Dedifferentiated amniotic fluid mesenchymal stem cell (primary cell): ENCODE measurements around the gene CLTCL1.
"Not testable (repeated sequence)": the region's sequence is repeated elsewhere in the genome, so short reads cannot be mapped to it uniquely, and the experiment has no call there.

ENCODE experiments used
- DNase-seq: peaks from one replicate; pipeline ENCODE4 v3.0.0-alpha.2; 2016; ENCODE audit errors: extremely low spot score

Gene CLTCL1

DNA sequence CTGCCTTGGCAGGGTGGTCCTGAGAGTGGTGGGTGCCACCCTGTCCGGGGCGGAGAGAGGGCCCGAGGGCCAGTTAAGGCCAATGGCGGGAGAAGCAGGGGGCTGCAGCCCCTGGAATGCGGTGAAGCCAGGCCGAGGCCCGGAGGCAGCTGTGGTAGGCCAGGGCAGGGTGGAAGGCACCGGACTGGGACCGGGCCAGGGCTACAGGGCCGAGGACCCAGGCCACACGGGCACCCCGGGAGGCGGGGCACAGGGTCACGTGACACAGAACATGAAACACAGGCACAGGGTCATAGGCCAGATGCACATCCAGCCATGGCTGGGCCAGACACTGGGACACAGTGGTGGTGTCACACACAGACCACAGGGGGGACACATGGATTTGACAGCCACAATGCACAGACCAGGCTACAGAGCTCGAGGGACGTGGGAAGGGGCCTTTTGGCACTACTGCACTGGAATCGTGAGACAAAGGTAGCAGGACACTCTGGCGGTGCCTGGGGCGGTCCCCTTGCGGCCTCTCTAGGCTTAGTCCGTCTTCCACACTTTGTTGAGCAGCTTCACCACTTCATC lies 115.8 kb downstream of the CLTCL1 start:
- no peak for DNase-seq

DNA sequence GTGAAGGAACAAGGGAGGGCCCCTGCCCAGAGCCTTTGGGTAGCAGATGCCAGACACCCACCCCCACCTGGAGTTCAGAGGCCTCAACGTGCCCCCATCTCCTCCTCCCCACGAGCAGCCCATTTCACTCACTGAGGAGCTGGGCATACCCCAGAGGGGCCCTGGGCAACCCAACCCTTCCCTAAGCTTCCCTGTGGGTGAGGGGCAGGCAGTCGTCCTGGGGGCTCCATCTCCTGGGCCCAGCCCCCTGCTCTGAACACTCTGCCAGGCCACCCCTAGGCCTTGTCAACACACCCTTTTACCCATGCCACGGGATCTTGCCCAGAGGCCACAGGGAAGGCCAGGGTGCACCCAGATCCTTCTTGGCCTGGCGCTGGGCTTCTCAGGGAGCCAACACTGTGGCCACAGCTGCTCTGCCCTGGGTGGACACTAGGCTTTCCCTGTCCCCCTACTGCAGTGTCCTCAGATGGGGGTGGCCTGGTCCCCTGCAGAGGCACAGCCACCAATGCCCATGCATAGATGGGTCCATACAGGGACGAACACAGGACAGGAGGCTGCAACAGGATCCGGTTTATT lies 116.4 kb downstream of the CLTCL1 start:
- no peak for DNase-seq

DNA sequence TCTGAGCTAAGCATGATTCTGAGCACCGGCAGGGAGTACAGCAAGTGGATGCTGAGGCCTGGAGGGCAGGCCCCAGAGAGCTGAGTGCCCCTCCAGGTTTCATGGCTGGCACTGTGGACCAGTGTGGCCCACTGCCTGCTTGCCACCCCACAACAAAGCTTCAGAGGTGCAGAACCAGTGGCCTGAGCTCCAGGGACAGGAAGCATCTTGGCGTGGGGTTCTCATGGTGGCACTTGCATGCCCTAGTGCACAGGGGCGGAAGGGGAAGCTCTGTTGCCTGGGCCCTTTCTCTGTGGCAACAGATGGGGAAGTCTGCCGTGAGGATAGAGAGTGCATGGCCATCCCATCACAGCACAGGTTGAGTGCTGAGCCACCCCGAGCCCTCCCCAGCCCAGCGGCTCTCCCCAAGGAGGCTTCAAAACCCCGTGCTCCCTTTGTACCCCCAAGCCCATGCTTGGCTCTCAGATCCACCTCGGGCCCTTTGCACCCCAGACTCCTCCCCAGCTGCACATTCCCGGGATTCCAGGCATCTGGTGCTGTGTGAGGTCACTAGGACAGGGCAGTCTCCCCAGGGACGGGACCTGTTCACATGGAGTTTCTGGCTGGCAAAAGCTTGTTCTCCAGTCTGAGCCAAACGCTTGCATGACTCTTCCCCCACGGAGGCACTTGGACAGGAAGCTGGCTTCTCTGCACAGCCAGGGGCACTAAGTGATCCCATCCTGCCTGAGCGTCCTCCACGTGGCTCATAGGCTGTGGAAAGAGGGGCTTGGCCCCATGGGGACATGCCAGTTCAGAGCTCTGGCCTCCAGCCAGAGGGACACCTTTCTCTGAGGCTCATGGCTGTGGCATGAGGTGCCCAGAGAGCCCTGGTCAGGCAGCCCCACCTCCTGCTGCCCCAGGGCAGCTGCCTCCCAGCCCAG lies 117.2 kb downstream of the CLTCL1 start:
- DNase-seq, result no peak

DNA sequence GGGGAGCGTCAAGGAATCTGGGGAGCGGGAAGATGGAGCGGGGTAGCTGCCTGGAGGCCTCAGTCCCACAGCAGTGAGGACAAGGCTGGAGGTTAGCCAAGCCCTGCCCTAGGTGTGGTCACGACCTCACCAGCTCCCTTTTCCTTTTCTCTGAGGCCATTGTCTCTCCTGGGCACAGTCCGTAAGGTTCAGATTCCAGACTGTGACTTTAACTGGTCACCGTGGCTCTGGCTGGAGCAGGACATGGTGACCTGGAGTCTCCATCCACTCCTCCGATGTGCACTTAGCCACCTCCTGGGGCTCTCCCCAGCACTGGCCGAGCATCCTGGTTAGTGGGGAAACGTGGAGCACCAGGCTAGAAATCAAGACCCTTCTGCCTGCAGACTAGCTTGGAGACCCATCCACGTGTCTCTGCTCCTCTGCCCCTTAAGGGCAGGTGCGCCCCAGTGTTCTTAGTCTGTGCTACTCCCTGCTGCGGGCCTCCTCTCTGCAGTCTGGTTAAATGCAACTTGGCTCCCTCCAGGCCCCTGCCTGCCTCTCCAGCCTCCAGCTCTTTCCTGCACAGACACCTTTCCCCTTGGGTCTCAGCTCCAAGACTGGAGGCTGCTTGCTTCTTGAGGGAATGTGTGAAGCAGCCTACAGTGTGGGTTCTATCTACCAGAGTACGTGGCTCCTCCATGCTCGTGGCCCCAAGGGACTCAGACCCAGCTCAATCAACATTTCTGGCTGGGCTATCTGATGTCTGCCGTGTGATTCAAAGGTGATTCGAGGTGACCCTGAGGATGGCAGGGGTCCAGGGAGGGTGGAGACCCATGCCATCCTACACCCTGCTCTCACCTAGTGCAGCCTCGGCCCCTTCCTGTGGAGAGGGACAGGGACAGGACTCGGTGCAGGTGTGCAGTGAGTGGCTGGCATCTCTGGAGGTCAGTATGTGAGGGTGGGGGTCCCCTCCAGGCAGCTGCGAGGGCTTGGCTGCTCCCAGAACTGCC lies 118.2 kb downstream of the CLTCL1 start:
- no peak for DNase-seq

DNA sequence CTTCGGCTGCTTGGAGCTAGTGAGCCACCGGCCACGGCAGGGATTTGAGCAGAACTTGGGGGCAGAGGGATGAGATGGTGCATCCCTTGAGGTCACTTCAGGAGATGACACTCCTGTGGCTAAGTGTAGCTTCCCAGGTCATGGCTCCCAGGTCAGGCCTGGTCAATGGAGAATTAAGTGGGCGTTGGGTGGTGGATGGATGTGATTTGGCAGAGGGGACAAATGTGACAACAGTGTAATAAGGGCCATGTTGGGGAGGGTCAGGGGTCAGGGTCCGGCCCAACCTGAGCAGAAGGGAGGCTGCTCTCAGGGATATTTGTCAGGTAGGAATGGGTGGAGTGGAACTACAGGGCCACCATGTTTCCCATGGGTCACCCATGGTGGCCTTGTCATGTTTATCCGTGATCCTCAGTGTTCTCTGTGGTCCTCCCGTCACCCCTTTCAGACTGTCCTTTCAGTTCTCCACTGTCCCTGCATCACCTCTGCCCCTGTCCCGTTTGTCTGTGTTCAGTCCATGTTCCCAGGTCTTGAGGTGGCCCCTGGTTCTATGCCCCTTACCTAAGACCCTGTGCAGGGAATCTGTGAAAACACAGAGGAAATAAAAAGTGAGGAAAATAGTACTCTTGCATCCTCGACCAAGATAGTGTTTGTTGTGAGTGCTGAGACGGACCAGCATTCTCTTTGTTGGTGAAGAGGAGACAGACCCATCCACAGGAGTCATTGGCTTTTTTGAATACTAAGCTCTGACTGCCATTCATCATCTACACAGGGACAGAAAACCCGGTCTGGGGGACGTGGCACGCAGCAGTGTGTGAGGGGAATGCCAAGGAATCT lies 119.1 kb downstream of the CLTCL1 start:
- no peak for DNase-seq

DNA sequence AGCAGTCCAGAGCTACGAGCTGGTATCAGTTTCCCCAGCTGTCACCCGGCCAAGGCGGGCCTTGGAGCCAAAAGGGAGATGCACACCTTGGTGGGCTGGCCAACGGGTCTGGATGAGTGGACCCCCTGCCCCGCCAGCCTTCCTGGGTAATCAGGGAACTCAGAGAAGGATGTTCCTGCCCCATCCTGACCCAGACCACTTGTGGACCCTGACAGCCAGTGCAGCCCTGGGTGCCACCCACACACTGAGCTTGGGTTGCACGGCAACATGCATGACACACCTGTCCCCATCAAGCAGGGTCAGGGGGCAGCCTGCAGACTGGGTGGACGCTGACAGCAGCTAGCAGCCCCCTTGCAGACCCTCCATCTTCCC lies 121.6 kb downstream of the CLTCL1 start:
- DNase-seq, result no peak

DNA sequence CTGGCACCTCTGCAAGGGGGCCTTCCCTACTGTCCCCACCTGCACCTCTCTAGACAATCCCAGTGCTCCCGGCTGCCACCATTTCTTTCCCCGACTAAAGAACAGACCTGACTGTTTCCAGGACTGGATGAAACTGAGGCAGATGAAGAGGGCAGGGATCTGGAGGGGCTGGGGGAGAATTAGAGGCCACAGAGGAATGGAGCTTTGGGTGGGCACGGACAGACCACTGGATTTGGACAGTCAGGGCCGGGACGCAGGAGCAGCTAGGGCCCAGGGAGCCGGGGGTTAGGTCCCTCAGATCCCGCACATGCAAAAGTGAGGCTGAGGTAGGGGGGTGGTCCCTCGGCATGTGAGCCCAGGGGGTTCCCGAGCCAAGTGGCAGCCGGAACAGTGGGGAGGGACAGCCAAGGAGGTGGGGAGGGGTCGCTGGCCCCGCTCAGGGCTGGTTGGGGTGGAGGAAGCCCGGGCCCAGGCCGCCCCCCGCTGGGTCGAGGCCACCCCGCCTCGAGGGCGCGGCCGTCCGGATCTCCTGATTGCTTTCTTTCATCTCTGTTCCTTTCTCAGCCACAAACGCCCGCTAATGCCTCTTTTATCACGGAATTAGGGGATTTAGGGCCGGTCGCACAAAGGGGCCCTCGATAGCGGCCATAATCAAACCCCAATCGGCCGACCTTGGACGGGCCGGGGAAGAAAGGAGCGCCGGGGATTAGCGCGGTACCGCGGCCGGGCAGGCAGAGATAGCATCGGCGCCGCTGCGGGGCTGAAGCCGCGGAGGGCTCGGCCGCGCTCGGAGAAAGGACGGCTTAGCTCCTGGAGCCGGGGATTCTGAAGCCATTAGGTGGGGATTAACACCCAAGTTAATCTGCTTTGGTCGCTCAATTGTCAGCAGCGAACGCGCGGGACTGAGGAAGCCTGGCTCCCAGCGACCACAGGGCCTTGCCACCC lies 122.2 kb downstream of the CLTCL1 start:
- DNase-seq, result no peak

DNA sequence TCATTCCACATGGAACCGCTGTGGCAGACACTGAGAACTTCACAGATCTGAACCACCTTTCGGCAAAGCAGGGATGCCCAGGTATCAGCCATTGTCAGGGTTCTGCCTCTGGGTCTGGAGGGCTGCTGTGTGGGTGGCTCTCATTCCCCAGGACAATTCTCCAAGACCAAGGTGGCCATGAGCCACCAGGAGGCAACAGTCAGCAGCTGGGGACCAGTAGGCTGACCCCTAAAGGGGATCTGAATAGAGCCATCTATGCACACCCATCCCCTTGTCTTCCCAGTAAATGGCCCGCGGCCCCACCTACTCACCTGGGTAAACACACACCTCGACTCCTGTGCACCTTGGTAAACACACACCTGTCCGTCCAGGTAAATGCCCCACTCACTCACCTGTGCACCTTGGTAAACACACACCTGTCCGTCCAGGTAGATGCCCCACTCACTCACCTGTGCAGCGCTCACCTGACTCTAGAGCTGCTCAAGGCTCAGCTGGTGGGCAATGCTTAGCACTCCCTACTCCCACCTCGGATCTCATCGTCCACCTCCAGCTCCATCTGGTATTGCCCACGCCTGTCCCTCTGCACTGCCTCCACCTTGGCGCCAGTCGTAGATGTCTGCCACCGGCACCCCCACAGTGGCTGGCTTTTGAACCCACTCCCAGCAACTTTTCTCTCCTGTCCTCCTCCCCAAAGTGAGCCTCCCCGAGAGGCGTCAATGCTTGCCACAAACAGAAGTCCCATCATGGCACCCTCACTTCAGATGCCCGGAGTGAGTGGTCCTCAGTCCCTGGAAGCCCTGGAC lies 123.2 kb downstream of the CLTCL1 start:
- no peak for DNase-seq

DNA sequence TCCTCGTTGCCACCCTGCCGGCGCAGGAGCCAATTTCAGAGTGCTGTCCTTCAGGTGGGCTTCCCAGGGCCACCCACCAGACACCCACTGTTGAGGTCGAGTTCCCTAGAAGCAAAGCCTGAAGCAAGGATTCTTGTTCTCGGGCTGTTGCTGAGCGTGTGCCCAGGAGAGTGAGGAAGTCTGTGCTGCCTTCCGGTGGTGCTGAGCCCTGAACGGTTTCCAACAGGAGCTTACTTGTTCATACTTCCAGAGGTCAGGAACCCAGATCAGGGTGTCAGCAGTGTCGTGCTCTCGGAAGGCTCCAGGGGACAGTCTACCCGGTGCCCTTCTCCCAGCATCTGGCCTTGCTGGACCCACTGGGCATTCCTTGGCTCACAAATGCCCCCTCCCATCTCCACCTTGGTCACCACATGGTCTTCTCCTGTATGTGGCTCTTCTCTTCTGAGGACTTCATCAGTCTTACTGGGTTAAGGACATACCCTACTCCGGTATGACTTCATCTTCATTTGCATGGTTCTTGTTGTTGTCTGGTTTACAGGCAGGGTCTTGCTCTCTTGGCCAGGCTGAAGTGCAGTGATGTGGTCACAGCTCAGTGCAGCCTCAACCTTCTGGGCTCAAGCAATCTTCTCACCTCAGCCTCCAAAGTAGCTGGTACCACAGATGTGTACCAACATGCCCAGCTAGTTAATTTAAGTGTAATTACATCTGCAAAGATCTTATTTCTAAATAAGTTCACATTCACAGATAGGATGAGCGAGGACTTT lies 124.2 kb downstream of the CLTCL1 start:
- DNase-seq, result no peak

DNA sequence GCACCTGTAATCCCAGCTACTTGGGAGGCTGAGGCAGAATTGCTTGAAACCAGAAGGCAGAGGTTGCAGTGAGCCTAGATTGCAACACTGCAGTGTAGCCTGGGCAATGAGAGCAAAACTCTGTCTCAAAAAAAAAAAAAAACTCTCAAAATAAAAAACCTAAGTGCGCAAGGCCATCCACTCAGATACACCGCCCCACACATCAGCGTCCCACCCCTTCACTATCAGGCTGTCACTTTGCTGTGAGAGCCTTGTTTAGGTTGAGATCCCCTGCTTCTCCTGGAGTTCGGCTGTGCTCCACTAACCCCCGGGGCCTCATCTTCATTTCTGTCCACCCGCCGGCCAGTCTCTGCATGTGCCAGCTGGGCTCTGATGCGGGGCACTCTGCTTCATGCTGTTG lies 125.1 kb downstream of the CLTCL1 start:
- no peak for DNase-seq

DNA sequence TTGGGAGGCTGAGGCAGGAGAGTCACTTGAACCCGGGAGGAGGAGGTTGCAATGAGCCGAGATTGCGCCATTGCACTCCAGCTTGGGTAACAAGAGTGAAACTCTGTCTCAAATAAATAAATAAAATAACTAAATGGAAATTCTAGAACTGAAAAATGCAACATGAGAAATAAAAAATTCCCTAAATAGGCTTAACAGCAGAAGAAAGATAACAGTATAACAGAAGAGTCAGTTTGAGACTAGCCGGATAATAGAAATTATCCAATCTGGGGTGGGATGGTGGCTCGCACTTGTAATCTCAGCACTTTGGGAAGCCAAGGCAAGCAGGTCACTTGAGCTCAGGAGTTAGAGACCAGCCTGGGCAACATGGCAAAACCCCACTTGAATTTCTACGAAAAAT lies 127.1 kb downstream of the CLTCL1 start:
- no peak for DNase-seq

DNA sequence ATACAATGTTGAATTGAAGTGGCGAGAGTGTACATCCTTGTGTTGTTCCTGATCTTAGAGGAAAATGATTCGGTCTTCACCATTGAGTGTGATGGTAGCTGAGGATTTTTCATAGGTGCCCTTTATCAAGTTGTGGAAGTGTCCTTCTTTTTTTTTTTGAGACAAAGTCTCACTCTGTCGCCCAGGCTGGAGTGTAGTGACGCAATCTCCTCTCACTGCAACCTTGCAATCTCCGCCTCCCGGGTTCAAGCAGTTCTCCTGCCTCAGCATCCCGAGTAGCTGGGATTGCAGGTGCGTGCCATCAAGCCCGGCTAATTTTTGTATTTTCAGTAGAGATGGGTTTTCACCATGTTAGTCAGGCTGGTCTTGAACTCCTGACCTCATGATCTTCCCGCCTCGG lies 132.9 kb downstream of the CLTCL1 start:
- not testable (repeated sequence) for DNase-seq

DNA sequence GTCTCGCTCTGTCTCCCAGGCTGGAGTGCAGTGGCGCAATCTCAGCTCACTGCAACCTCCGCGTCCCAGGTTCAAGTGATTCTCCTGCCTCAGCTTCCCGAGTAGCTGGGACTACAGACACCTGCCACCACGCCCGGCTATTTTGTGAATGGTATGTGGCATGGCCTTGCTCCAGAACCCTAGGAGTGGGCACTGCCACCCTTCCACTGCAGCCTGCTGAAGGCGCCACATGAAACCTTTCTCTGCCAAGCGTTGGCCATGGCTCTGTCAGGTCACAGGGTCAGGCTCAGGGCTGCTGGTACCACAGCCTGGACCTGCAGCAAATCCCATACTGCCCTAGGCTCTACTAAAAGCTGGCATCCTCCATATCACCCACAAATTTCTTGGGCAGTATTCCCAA lies 135.4 kb downstream of the CLTCL1 start:
- not testable (repeated sequence) for DNase-seq

DNA sequence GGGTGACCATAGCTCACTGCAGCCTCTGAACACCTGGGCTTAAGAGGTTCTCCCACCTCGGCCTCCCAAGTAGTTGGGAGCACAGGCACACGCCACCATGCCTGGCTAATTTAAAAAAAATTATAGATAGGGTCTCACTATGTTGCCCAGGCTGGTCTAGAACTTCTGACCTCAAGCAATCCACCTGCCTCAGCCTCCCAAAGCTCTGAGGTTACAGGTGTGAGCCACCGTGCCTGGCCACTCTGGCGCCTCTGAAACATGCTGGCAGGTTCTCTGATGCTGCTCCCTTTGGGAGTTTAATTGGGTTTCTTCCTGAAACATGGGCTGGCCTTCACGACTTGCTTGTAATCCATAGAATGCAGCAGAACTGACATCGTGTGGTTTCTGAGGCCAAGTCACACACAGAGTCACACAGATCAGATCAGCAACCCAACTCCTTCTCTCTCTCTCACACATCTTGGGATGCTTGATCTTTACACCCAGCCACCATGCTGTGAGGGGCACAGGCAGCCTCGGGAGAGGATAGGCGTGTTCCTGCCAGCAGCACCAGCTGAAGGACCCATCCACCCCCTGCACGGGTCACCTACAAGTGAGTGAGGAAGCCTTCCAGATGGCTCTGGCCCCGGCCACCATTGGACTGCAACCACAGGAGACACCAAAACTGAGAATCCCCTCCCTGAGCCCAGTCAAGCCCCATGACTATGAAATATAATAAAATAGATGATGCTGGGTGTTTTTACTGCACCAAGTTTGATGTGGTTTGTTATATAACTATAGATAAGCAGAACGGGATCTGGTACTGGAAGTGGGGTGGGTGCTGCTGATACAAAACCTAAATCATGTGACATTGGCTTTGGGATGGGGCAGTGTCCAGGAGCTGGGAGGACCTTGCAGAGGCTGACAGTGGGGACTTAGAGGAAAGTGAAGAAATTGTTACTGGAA lies 138.3 kb downstream of the CLTCL1 start:
- no peak for DNase-seq

DNA sequence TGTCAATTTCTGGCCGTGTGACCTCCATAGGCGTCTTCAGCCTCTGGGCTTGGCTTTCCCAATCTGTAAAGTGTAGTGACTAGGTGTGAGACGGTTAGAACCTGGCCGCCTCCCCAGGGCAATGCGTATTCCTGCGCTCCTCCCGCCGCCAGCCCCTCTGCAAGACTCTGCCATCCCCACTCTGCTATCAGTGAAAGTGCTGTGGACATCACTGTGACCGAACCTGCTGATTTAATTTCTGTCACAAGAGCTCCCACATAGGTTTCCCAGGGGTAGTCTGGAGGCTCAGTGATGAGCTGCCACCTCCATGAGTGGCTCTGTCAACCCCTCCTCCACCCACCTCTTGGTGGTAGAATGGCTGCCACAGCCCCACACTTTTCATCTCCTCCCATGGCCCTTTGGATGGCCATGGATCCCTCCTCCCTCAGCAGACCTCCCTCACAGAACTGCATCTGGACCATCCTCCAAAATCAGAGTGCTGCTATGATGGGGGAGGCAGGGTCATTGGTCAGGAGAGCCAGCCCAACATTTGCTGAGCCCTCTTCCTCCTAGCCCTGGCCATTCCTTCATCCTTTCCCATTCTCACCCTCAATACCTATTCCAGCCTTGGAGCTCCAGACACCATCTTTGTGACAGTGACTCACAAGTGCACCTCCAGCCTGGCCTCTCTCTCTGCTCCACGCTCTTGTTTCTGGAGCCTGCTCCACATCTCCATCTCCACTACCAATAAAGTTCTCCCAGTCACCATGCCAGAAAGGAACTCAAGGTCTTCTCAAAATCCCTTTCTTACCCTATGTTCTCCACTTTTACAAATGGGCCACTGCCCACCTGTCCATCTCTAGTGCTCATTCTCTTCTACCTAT lies 140.0 kb downstream of the CLTCL1 start:
- no peak for DNase-seq
